K562 (cell line): ENCODE data around the gene KLHL22. TPM values are rescaled to one million over a fixed set of nuclear protein-coding genes. Genes with fewer than 3 reads are reported as not detected.

ENCODE experiments used
- BRD9 ChIP-seq: fragments of 450-650 bp; IDR thresholded peaks from 2 replicates; pipeline ENCODE4 v1.6.1; 2018; ENCODE audit warnings: low read depth; ENCODE audit not compliant: partially characterized antibody
- CAMTA2 ChIP-seq: fragments of 250-450 bp; sonication (Bioruptor Pico); conservative IDR thresholded peaks from 2 replicates; pipeline ENCODE4 v1.5.1; 2022
- FUS ChIP-seq: fragments of 200-400 bp; formaldehyde crosslinking; optimal IDR thresholded peaks from 2 replicates; pipeline ENCODE3; 2017; ENCODE audit warnings: low read depth, low read length
- HNRNPL ChIP-seq: fragments of 200-400 bp; formaldehyde crosslinking; IDR thresholded peaks from 2 replicates; pipeline ENCODE4 v1.6.1; 2017; ENCODE audit warnings: low read depth, mild to moderate bottlenecking, low read length
- KHSRP ChIP-seq: fragments of 450-650 bp; IDR thresholded peaks from 2 replicates; pipeline ENCODE4 v1.6.1; 2017
- NR2F6 ChIP-seq: fragments of 450-650 bp; formaldehyde crosslinking; IDR thresholded peaks from 2 replicates; pipeline ENCODE4 v1.4.0; 2020; ENCODE audit warnings: mild to moderate bottlenecking
- POLR2AphosphoS5 ChIP-seq: IDR thresholded peaks from 2 replicates; pipeline ENCODE4 v1.6.1; 2011; ENCODE audit warnings: mild to moderate bottlenecking, low read depth, low read length, moderate library complexity; ENCODE audit not compliant: control insufficient read depth, insufficient read depth
- POU5F1 ChIP-seq: fragments of 150-350 bp; IDR thresholded peaks from 2 replicates; pipeline ENCODE4 v1.6.1; 2014; ENCODE audit warnings: borderline replicate concordance, low read length, low read depth, mild to moderate bottlenecking; ENCODE audit not compliant: partially characterized antibody
- RBM25 ChIP-seq: fragments of 200-400 bp; formaldehyde crosslinking; IDR thresholded peaks from 2 replicates; pipeline ENCODE4 v1.6.1; 2018; ENCODE audit warnings: low read length, low read depth, moderate library complexity; ENCODE audit not compliant: severe bottlenecking
- RFX7 ChIP-seq: fragments of 250-450 bp; sonication (Bioruptor Pico); IDR thresholded peaks from 2 replicates; pipeline ENCODE4 v1.5.1; 2021; ENCODE audit warnings: mild to moderate bottlenecking
- SIN3B ChIP-seq: fragments of 450-650 bp; IDR thresholded peaks from 2 replicates; pipeline ENCODE4 v1.6.1; 2017; ENCODE audit warnings: low read depth, mild to moderate bottlenecking, moderate library complexity
- STAG1 ChIP-seq: sonication (generic); formaldehyde crosslinking; IDR thresholded peaks from 2 replicates; pipeline ENCODE4 v1.5.0; 2020; ENCODE audit warnings: missing genetic modification reagents, borderline replicate concordance
- TAF15 ChIP-seq: fragments of 200-400 bp; formaldehyde crosslinking; IDR thresholded peaks from 2 replicates; pipeline ENCODE4 v1.6.1; 2017; ENCODE audit warnings: mild to moderate bottlenecking, low read depth, low read length, moderate library complexity
- TEAD4 ChIP-seq, 2 experiments: sonication (generic) in 1 of 2; formaldehyde crosslinking in 1 of 2; IDR thresholded peaks; 2 replicates each; pipeline versions ENCODE4 v1.6.1 to v1.8.0; 2012 to 2022; ENCODE audit warnings: borderline replicate concordance in 1 of 2, inconsistent platforms in 1 of 2, low read length in 1 of 2, mild to moderate bottlenecking in 1 of 2, missing genetic modification reagents in 1 of 2
- ZBTB8A ChIP-seq: fragments of 450-650 bp; IDR thresholded peaks from 2 replicates; pipeline ENCODE4 v1.6.1; 2018; ENCODE audit warnings: mild to moderate bottlenecking, moderate library complexity; ENCODE audit not compliant: partially characterized antibody
- ZFPM2 ChIP-seq: fragments of 250-450 bp; sonication (Bioruptor Pico); IDR thresholded peaks from 2 replicates; pipeline ENCODE4 v1.5.1; 2022; ENCODE audit warnings: mild to moderate bottlenecking
- ZNF384 ChIP-seq: IDR thresholded peaks from 2 replicates; pipeline ENCODE4 v1.6.1; 2012; ENCODE audit warnings: low read depth, low read length, improper control_type of control experiment
- ZNF644 ChIP-seq: fragments of 200-800 bp; sonication (Bioruptor generic); IDR thresholded peaks from 2 replicates; pipeline ENCODE4 v1.6.1; 2016; ENCODE audit warnings: low read depth, missing genetic modification characterization, missing compliant biosample characterization
- ZNF79 ChIP-seq: fragments of 250-450 bp; sonication (Bioruptor Pico); IDR thresholded peaks from 2 replicates; pipeline ENCODE4 v1.4.0; 2020; ENCODE audit warnings: low read depth, mild to moderate bottlenecking, moderate library complexity
- polyA plus RNA-seq, 8 experiments: library from polyadenylated mRNA; depleted of rRNA in 4 of 8; stranded (reverse) in 5 of 8; unstranded in 3 of 8; fragments of >200 nt; fragmentation: Nextera tagmentation in 2 of 8; fragmentation: Illumina TruSeq in 1 of 8; extraction: Ambion mirVana in 2 of 8; extraction: Trizol in 1 of 8; gene quantifications; 2 replicates each; pipeline versions ENCODE4 v1.2.1 to v1.2.3, GENCODE V29; 2011 to 2014; ENCODE audit warnings: inconsistent platforms in 1 of 8, missing spikeins in 1 of 8
- total RNA-seq, 7 experiments: library from RNA; depleted of rRNA in 6 of 7; stranded (reverse); fragments of >200 nt in 6 of 7; fragmentation: Illumina TruSeq in 2 of 7; extraction: Trizol in 2 of 7; gene quantifications; 2 replicates each; pipeline versions ENCODE4 v1.2.1 to v1.2.3, GENCODE V29; 2011 to 2021; ENCODE audit warnings: low replicate concordance in 1 of 7
- TF ChIP-seq, protein P1 (sequence below), 2 experiments: fragments of 450-650 bp; formaldehyde crosslinking in 1 of 2; IDR thresholded peaks; 2 replicates each; pipeline versions ENCODE4 v1.4.0 to v1.6.1; 2014 to 2020; ENCODE audit warnings: mild to moderate bottlenecking in 2 of 2, borderline replicate concordance in 1 of 2, low read depth in 1 of 2

KLHL22 gene
- total and polyA plus RNA-seq, 9 of the 15 experiments (the other 6 are each of a cell fraction or from before 2014, with no cell fraction given) = 1.3 to 25.6 (median 15.2) TPM

DNA sequence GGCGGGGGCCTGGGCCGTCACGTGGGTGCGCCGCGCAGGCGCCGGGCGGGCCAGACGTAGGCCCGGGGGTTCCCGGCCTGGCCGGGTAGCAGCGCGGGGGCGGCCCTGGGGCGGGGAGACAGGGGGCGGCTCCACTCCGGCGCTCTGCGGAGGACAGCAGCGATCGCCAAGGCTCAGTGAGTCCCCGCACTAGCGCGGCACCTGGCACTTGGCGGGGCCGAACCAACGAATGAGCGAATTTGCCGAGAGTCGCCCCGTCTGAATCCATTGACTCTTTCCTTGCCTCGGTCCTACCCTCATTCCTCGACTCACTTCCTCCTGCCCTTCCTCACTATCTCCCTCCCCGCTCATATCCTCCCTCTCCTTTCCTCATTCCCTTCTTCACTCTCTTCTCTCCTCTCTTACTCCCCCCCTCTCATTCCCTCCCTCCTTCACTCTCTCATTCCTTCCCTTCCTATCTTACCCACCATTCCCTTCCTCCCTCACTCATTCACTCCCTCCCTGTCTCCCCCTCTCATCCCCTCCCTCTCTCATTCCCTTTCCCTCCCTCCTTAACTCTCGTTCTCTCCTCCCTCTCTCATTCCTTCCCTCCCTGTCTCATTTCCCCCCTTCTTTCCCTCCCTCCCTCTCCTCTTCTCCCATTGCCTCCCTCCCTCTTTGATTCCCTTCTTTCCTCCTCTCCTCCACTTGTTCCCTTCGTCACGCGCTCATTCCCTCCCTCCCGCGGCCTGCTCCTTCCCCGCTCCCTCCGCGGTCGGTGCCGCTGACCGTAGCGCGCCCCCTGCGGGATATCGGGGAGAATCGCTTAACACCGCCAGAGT is 476 bp upstream of the KLHL22 start (continued):
- TF ChIP-seq, protein P1, sequence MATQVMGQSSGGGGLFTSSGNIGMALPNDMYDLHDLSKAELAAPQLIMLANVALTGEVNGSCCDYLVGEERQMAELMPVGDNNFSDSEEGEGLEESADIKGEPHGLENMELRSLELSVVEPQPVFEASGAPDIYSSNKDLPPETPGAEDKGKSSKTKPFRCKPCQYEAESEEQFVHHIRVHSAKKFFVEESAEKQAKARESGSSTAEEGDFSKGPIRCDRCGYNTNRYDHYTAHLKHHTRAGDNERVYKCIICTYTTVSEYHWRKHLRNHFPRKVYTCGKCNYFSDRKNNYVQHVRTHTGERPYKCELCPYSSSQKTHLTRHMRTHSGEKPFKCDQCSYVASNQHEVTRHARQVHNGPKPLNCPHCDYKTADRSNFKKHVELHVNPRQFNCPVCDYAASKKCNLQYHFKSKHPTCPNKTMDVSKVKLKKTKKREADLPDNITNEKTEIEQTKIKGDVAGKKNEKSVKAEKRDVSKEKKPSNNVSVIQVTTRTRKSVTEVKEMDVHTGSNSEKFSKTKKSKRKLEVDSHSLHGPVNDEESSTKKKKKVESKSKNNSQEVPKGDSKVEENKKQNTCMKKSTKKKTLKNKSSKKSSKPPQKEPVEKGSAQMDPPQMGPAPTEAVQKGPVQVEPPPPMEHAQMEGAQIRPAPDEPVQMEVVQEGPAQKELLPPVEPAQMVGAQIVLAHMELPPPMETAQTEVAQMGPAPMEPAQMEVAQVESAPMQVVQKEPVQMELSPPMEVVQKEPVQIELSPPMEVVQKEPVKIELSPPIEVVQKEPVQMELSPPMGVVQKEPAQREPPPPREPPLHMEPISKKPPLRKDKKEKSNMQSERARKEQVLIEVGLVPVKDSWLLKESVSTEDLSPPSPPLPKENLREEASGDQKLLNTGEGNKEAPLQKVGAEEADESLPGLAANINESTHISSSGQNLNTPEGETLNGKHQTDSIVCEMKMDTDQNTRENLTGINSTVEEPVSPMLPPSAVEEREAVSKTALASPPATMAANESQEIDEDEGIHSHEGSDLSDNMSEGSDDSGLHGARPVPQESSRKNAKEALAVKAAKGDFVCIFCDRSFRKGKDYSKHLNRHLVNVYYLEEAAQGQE (IDR thresholded peaks at IDR 0.05; ENCODE audit: borderline replicate concordance) = no peak
- TF ChIP-seq, protein P1 (CRISPR knock-in tag; IDR thresholded peaks at IDR 0.05; ENCODE audit: low read depth) = peak; percentile 89
- peak; percentile 79; the same call in 1 of the 2 replicates for TF ChIP-seq ZNF79 (CRISPR knock-in tag)
- TF ChIP-seq BRD9 = no peak
- TF ChIP-seq STAG1 (CRISPR knock-in tag) = no peak
- no peak for TF ChIP-seq KHSRP
- TF ChIP-seq FUS = no peak
- TF ChIP-seq HNRNPL = peak; percentile 21; the same call in 1 of the 2 replicates
- TF ChIP-seq CAMTA2 (CRISPR knock-in tag) = peak; percentile 95
- TF ChIP-seq POLR2AphosphoS5 = peak; percentile 17; the same call in 1 of the 2 replicates
- TF ChIP-seq POU5F1 = peak; percentile 75
- TF ChIP-seq ZBTB8A = no peak
- peak; percentile 71 for TF ChIP-seq TEAD4 (IDR thresholded peaks at IDR 0.05; ENCODE audit: low read length)
- TF ChIP-seq TEAD4 (CRISPR knock-in tag; IDR thresholded peaks at IDR 0.05; ENCODE audit: borderline replicate concordance) = no peak
- peak; percentile 93 for TF ChIP-seq RFX7 (CRISPR knock-in tag)
- TF ChIP-seq TAF15 = 0 out of 2 replicates have a peak, but pooled peaks have one; percentile 33
- no peak for TF ChIP-seq ZNF644
- no peak for TF ChIP-seq SIN3B
- no peak for TF ChIP-seq RBM25
- peak; percentile 94 for TF ChIP-seq NR2F6 (CRISPR knock-in tag)
- TF ChIP-seq ZFPM2 (CRISPR knock-in tag) = peak; percentile 74; the same call in 1 of the 2 replicates
- TF ChIP-seq ZNF384 = peak; percentile 88
